HuH-7.5 (cell line): ENCODE measurements around the gene OLAH.
"Not testable (repeated sequence)": the region's sequence is repeated elsewhere in the genome, so short reads cannot be mapped to it uniquely, and the experiment has no call there.

Experiments
- DNase-seq: peaks from one replicate; pipeline ENCODE4 v3.0.0; 2011; ENCODE audit warnings: low spot score

Gene OLAH

GRCh38 chr10:15043674-15044073 is at the start of gene OLAH:
Gene OLAH, plus strand, starts transcription at chr10:15043943. Its CDS starts 3,346 bp downstream, at chr10:15047289.
- DNase-seq = no peak

DNA sequence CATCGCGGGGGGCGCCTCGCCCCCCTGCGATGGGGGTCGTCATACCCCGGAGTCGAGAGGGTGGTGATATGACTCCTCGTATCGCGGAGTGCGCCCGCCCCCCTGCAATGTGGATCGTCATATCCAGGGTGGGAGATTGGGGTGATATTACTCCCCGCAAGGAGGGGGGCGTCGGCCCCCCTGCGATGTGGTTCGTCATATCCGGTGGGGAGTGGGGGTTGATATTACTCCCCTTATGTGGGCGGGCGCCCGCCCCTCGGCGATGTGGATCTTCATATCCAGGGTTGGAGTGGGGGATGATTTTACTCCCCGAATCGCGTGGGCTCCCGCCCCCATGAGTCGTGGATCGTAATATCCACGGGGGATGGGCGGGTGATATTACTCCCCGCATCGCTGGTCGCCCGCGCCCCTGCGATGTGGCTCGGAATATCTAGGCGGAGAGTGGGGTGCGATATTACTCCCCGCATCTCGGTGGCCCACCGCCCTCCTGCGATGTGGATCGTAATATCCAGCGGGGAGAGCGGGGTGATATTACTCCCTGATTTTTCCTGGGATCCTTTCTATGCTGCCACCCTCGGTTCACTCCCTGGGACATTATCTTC is 47.7 kb upstream of the OLAH start:
- no peak for DNase-seq

DNA sequence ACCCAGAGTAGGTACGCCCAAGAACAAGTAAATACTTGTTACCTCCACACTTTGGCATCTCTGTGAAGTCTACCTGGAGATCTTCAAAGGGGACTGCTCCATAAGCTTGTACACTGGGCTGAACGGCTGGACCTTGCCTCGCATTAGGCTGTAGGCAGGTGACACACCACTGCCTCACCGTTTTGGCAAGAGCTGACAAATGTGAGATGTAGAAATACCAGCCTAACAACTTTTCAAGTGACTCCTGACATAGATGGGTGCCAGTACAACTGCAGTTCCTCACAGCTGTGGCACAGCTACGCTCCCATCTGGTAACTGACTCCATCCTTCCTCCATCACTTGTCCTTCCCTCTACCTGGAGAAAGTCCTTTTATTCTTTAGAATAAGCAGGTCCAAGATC is 30.2 kb upstream of the OLAH start:
- DNase-seq = not testable (repeated sequence)

- no peak for DNase-seq
These were observed 28.3 kb upstream of the OLAH start for GRCh38 chr10:15015451-15015850.

- not testable (repeated sequence) for DNase-seq
These were observed 22.8 kb upstream of the OLAH start for GRCh38 chr10:15020966-15021365.

- DNase-seq = not testable (repeated sequence)
These were observed 20.7 kb upstream of the OLAH start for GRCh38 chr10:15023079-15023478.

- DNase-seq = not testable (repeated sequence)
These were observed 19.4 kb upstream of the OLAH start for GRCh38 chr10:15024017-15025004.

- not testable (repeated sequence) for DNase-seq
These were observed 18.7 kb upstream of the OLAH start for GRCh38 chr10:15025040-15025439.

DNA sequence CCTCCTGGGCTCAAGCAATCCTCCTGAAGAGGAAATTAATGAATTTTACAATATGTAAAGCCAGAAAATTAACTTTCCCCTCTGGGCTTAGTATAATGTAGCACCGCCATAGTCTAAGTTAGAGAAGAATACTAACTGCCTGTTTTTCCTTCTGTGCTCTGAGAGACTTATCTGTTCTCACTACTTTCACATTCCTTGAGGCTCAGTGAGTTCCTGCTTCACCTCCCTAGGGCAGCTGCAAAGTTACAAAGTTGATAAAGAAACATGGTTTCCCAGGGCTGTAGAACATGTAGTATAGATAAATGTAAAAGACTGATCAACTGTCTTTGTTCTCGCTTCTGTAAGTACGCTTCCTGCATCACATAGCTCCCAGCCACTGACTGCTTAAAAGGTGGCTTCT is 16.0 kb upstream of the OLAH start:
- no peak for DNase-seq

GRCh38 chr10:15035385-15036301 is 8.1 kb upstream of the OLAH start:
- no peak for DNase-seq

DNA sequence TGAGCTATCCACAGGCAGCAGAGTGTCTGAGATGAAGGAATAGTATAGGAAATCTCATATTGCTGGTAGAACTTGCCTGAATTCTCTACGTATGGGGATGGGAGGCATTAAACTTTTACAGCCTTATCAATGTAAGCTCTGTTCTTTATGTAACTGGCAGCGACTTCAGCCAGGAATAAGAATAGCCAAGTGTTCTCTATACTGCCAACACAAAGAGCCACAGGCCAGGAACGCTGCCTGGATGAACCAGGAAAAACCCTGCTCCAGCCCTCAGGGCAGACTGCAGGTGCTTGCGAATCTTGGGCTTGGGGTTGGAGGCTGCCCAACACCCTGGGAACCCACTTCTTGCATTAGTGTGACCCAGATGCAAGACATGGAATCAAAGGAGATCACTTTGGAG is 6.1 kb upstream of the OLAH start:
- DNase-seq = no peak

GRCh38 chr10:15038416-15038815 is 5.3 kb upstream of the OLAH start:
- DNase-seq = no peak

GRCh38 chr10:15045380-15045779 is 1.6 kb downstream of the OLAH start:
- no peak for DNase-seq

GRCh38 chr10:15046626-15047025 is 2.9 kb downstream of the OLAH start:
- DNase-seq = no peak

DNA sequence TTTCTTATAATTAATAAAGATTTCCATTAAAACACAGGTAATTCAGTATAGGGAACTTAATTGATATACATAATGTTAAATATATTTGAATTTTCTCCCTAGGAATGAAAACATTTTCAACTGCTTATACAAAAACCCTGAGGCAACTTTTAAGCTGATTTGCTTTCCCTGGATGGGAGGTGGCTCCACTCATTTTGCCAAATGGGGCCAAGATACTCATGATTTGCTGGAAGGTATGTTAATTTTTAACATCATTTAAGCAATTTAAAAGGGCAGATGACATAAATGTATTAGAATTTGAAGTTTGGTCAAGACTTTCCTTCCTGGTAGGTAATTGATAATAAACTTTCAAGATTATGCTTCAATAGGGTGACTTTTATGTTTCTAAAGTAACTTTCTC is 5.8 kb downstream of the OLAH start:
- DNase-seq = no peak

DNA sequence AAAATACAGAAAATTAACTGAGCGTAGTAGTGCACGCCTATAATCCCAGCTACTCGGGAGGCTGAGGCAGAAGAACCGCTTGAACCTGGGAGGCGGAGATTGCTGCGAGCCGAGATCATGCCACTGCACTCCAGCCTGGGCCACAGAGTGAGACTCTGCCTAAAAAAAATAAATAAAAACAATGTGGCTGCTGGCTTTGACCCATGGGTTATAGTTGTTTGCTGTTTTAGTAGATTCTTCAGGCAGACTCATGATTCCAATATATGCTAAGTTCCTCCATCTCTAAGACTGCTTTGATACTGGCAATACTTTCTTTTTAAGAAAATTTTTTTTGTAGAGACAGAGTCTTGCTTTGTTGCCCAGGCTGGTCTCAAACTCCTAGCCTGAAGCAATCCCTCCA is 8.4 kb downstream of the OLAH start:
- DNase-seq = no peak

DNA sequence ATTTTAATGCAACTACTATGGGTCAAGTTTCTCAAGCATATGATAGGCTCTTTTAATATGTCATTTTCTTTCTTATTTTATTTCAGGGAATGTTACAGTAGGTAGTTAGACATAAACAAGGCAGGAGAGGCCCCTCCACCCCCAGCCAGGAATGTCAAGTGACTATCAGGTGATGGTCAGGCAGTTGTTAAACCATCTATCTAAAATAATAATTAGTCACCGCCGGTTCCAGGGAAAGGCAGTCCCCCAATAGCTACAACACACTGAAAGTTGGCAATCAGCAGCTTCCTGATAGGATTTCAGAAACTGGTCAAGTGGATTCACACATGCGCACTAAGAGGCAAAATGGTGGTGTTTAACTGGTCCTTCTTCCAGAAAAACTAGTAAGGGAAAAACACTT is 9.3 kb downstream of the OLAH start:
- DNase-seq = no peak

DNA sequence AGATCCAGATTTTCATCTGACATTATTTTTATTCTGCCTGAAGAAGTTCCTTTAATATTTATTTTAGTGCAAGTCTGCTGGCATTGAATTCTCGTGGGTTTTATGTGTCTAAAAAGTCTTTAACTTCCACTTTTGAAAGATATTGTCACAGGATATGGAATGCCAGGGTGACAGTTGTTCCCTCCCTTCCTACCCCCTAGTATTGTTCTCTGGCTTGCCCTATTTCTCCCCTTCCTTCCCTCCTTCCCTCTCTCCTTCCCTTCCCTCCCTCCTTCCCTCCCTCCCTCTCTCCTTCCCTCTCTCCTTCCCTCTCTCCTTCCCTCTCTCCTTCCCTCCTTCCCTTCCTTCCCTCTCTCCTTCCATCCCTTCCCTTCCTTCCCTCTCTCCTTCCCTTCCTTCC is 14.9 kb downstream of the OLAH start:
- no peak for DNase-seq

DNA sequence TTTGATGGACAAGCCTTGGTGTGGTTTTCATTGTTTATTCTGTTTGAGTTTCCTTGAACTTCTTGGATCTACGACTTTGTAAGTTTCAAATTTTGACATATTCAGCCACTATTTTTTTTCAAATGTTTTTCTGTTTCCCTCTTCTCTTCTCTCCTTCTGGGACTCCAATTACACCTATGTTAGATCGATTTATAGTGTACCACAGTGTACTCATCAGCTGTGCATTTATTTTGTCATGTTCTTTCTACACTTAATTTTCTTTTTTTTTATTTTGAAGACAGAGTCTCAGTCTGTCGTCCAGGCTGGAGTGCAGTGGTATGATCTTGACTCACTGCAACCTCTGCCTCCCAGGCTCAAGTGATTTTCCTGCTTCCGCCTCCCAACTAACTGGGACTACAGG is 16.2 kb downstream of the OLAH start:
- DNase-seq = no peak

- DNase-seq = no peak
These were observed 16.9 kb downstream of the OLAH start for GRCh38 chr10:15060638-15061037.

DNA sequence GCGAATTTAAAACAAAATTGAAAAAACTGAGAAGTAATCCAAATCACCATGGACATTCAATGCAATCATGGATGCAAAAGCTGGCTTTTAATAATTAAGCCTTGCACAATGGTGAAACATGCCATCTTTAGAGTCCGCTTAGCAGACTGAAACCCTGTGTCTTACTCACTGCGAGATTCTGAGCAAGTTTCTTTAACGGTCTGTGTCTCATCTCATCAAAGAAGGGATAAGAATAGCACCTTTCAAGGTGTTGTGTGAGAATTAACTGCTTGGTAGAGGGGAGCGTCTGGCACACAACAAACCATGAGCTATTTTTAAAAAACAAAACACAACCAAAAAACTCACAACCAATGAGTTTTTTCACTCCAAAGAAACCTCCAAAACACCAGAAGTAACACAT is 23.4 kb downstream of the OLAH start:
- no peak for DNase-seq

- DNase-seq = no peak
These were observed 25.1 kb downstream of the OLAH start for GRCh38 chr10:15068802-15069201.
